GM12878 (cell line): ENCODE data around the gene ART1. TPM values are rescaled to one million over a fixed set of nuclear protein-coding genes. Genes with fewer than 3 reads are reported as not detected.

Experiments used
- ATAC-seq: fragments of 200-7000 bp; cut with Tn5 transposase; 3 replicates; pipeline ENCODE4 v1.9.1; 2020; ENCODE audit warnings: mild to moderate bottlenecking, moderate library complexity
- BruUV-seq: library from RNA; stranded (reverse); fragments of 400-500 nt; replicated peaks from 2 replicates; lab custom pipeline; 2021; lab: Mats Ljungman, UMichigan
- CTCF ChIA-PET: fragments of 300-600 bp; sonication (Branson Sonifier 250); formaldehyde crosslinking; extraction: SDS; loops from one replicate; lab custom pipeline; 2021; ENCODE audit warnings: inconsistent platforms; lab: Yijun Ruan, JAX
- POLR2A ChIA-PET: fragments of 350-600 bp; formaldehyde crosslinking; extraction: SDS; loops from one replicate; lab custom pipeline; 2021; ENCODE audit warnings: inconsistent platforms; lab: Charles Lee
- RAD21 ChIA-PET: fragments of 300-600 bp; sonication (Branson Sonifier 250); formaldehyde crosslinking; loops from one replicate; lab custom pipeline; 2023; ENCODE audit warnings: antibody characterized with exemption; ENCODE audit not compliant: unreplicated experiment; lab: Charles Lee
- SMC1A ChIA-PET: fragments of 300-600 bp; sonication (Branson Sonifier 250); formaldehyde crosslinking; loops from one replicate; lab custom pipeline; 2023; ENCODE audit not compliant: unreplicated experiment, uncharacterized antibody; lab: Charles Lee
- DNase-seq: peaks from one replicate; pipeline ENCODE4 v3.0.0-alpha.2; 2011; ENCODE audit warnings: low read depth, low spot score
- FAIRE-seq: peaks from 3 replicates; lab custom pipeline; 2011; peaks lifted over from hg19 to GRCh38; lab: Jason Lieb, UNC
- H2AFZ ChIP-seq: 2 replicates; pipeline ENCODE4 v1.6.0; 2011; ENCODE audit warnings: low read depth, low read length, control low read depth; ENCODE audit not compliant: control insufficient read depth
- H3K27ac ChIP-seq: 2 replicates; pipeline ENCODE4 v1.5.1; 2011; ENCODE audit warnings: control low read depth; ENCODE audit not compliant: control insufficient read depth, insufficient read depth
- H3K27me3 ChIP-seq, 2 experiments: replicated peaks in 1 of 2; 2 replicates each; pipeline versions ENCODE4 v1.6.0 to v1.6.1; 2011; ENCODE audit warnings: low read length in 1 of 2; ENCODE audit not compliant: control insufficient read depth in 2 of 2, insufficient read depth in 2 of 2
- H3K36me3 ChIP-seq, 2 experiments: 2 replicates each; pipeline ENCODE4 v1.5.1; 2011; ENCODE audit warnings: low read length in 1 of 2; ENCODE audit not compliant: control insufficient read depth in 2 of 2, insufficient read depth in 2 of 2
- H3K4me1 ChIP-seq: 2 replicates; pipeline ENCODE4 v1.6.1; 2011; ENCODE audit warnings: mild to moderate bottlenecking, low read length, moderate library complexity, mixed read lengths; ENCODE audit not compliant: control insufficient read depth, insufficient read depth
- H3K4me2 ChIP-seq: 2 replicates; pipeline ENCODE4 v1.6.0; 2011; ENCODE audit warnings: control low read depth; ENCODE audit not compliant: control insufficient read depth, insufficient read depth
- H3K4me3 ChIP-seq: fragments of 200-600 bp; sonication (generic); 2 replicates; pipeline ENCODE4 v1.5.1; 2016
- H3K79me2 ChIP-seq: 2 replicates; pipeline ENCODE4 v1.6.0; 2011; ENCODE audit warnings: low read length; ENCODE audit not compliant: control insufficient read depth, insufficient read depth
- H3K9ac ChIP-seq: 2 replicates; pipeline ENCODE4 v1.8.0; 2011; ENCODE audit warnings: low read length, control low read depth, mixed read lengths; ENCODE audit not compliant: control insufficient read depth, insufficient read depth
- H3K9me3 ChIP-seq: replicated peaks from 3 replicates; pipeline ENCODE4 v1.5.1; 2011; ENCODE audit warnings: mild to moderate bottlenecking, low read length; ENCODE audit not compliant: control insufficient read depth, insufficient read depth
- H4K20me1 ChIP-seq: 2 replicates; pipeline ENCODE4 v1.6.0; 2011; ENCODE audit not compliant: control insufficient read depth, insufficient read depth
- ATF7 ChIP-seq: fragments of 450-650 bp; IDR thresholded peaks from 2 replicates; pipeline ENCODE4 v1.6.1; 2016; ENCODE audit warnings: low read depth, mild to moderate bottlenecking
- ESRRA ChIP-seq: IDR thresholded peaks from 2 replicates; pipeline ENCODE4 v1.6.1; 2012; ENCODE audit warnings: mild to moderate bottlenecking, low read length, improper control_type of control experiment
- FOS ChIP-seq: IDR thresholded peaks from 3 replicates; pipeline ENCODE4 v1.6.1; 2011; ENCODE audit warnings: borderline replicate concordance; ENCODE audit not compliant: insufficient read length; ENCODE audit errors: extremely low read depth
- MXI1 ChIP-seq: fragments of 150-350 bp; IDR thresholded peaks from 2 replicates; pipeline ENCODE4 v1.6.1; 2011; ENCODE audit warnings: low read depth, mild to moderate bottlenecking, inconsistent platforms, low read length, improper control_type of control experiment
- TCF7 ChIP-seq: IDR thresholded peaks from 2 replicates; pipeline ENCODE4 v1.6.1; 2014; ENCODE audit warnings: antibody characterized with exemption, borderline replicate concordance
- WGBS: methylation state at CpG from one replicate; pipeline ENCODE4 v1.1.6; 2016; ENCODE audit warnings: low lambda C conversion rate; ENCODE audit not compliant: insufficient replicate concordance, insufficient coverage; ENCODE audit errors: missing lambda C conversion rate; 5-methylcytosine and 5-hydroxymethylcytosine counted together
- in situ Hi-C: fragments of 300-500 bp; cut with MboI; formaldehyde crosslinking; loops from 9 replicates; pipeline ENCODE4 v1.14.3; 2018; ENCODE audit warnings: mixed read lengths
- intact Hi-C: fragments of 100-400 bp; cut with micrococcal nuclease; formaldehyde crosslinking; loops from one replicate; pipeline ENCODE4 v1.14.2; 2022; ENCODE audit not compliant: unreplicated experiment
- polyA plus RNA-seq, 11 experiments: library from polyadenylated mRNA; depleted of rRNA in 4 of 11; unstranded in 6 of 11; stranded (reverse) in 5 of 11; fragments of >200 nt; fragmentation: Nextera tagmentation in 4 of 11; fragmentation: Illumina TruSeq in 1 of 11; extraction: Ambion mirVana in 4 of 11; extraction: Trizol in 1 of 11; gene quantifications; 1 replicate in 1 of 11; 2 replicates in 10 of 11; pipeline versions ENCODE4 v1.2.1 to v1.2.3, GENCODE V29; 2011 to 2016; ENCODE audit warnings: inconsistent platforms in 2 of 11, missing spikeins in 2 of 11, low read depth in 1 of 11
- total RNA-seq, 4 experiments: library from RNA; depleted of rRNA in 3 of 4; stranded (reverse); fragments of >200 nt in 3 of 4; fragmentation: Illumina TruSeq in 1 of 4; extraction: Trizol in 1 of 4; gene quantifications; 2 replicates each; pipeline versions ENCODE4 v1.2.1 to v1.2.3, GENCODE V29; 2013 to 2021
- TF ChIP-seq, protein P1 (sequence below): fragments of 450-650 bp; IDR thresholded peaks from 2 replicates; pipeline ENCODE4 v1.6.1; 2017; ENCODE audit warnings: mild to moderate bottlenecking

ART1 gene
- total and polyA plus RNA-seq, 10 of the 15 experiments (the other 5 are each of a cell fraction or from before 2014, with no cell fraction given) = not detected

DNA sequence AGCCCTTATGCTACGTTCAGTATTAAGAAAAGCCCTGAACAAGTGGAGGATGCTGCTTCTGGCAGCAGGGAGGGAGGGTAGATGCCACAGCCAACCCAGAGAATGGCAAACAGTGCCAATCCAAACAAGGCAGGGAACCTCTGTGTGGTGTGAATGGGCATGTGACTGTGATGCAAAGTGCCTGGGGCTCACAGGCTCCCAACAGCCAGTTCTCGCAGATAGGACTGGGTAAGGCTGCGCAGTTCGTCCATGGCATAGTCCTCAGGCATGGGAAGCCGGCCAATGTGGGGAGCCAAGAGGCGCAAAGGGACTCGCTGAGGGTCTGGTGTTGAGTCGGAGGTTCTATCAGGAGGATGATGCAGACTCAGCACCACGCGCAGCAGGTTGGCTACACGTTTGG is 31.0 kb downstream of the ART1 start:
- SMC1A ChIA-PET = interaction anchor here (0.7 kb wide), 1 partner anchor 381 kb away, joined by 3 read pairs; no protein-coding TSS in a partner anchor
- intact Hi-C loops (no loop called here), in situ Hi-C loops (no loop called here)
- H3K4me3 ChIP-seq = no peak overlapping the region
- peaks cover 24 to 58% of the 10 kb centered on the region in 2 experiments for H3K36me3 ChIP-seq
- ATAC-seq (no peak), FAIRE-seq (no peak), DNase-seq (no peak)
- H3K9me3 ChIP-seq = no peaks in the 10 kb centered on the region
- 94% methylated on average over 11 of the region's 11 CpGs for WGBS
- POLR2A ChIA-PET = no interaction called here
- H3K27ac ChIP-seq = no peak overlapping the region
- H3K4me1 ChIP-seq = no peaks in the 10 kb centered on the region
- no peak overlapping the region for H2AFZ ChIP-seq
- RAD21 ChIA-PET = no interaction called here
- CTCF ChIA-PET = no interaction called here
- H4K20me1 ChIP-seq = no peaks in the 10 kb centered on the region
- TF ChIP-seq TCF7 (no peak), ESRRA (no peak), FOS (no peak), ATF7 (no peak)
- H3K27me3 ChIP-seq = no peaks in the 10 kb centered on the region
- H3K79me2 ChIP-seq = no peaks in the 10 kb centered on the region
- no peak overlapping the region for H3K9ac ChIP-seq
- no peak overlapping the region for H3K4me2 ChIP-seq
- BruUV-seq = no TSS peak

DNA sequence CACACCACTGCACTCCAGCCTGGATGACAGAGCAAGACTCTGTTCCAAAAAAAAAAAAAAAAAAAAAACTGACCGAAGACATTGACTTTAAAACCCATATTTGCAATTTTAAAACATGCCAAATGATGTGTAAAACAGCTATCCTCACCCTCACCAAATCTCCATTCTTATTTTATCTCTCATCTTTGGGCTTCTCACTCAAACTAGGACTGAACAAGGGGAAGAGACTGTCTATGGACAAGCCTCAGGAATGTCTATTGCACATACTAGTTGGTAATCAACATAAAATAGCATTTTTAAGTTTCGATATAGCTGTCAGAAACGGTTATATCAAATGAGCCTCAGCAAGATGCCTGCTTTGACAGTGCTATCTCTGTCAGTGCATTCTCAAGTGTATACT is 34.1 kb downstream of the ART1 start:
- no TSS peak for BruUV-seq
- H3K27ac ChIP-seq = no peak overlapping the region
- RAD21 ChIA-PET = no interaction called here
- DNase-seq = no peak
- H4K20me1 ChIP-seq = no peaks in the 10 kb centered on the region
- CTCF ChIA-PET = interaction anchor here (1.1 kb wide), 1 partner anchor 54 kb away, joined by 3 read pairs; no protein-coding TSS in a partner anchor
- no peak for ATAC-seq
- no peak overlapping the region for H2AFZ ChIP-seq
- 95% methylated on average over 3 of the region's 3 CpGs for WGBS
- H3K9me3 ChIP-seq = no peaks in the 10 kb centered on the region
- no peaks in the 10 kb centered on the region for H3K4me1 ChIP-seq
- H3K4me2 ChIP-seq = no peak overlapping the region
- POLR2A ChIA-PET = interaction anchor here (0.6 kb wide), 1 partner anchor 192 kb away, joined by 3 read pairs; no protein-coding TSS in a partner anchor
- no peak overlapping the region for H3K4me3 ChIP-seq
- no peak for FAIRE-seq
- SMC1A ChIA-PET = no interaction called here
- H3K36me3 ChIP-seq = peaks cover 23 to 61% of the 10 kb centered on the region in 2 experiments
- no peaks in the 10 kb centered on the region for H3K27me3 ChIP-seq
- TF ChIP-seq MXI1 = no peak
- TF ChIP-seq, protein P1, sequence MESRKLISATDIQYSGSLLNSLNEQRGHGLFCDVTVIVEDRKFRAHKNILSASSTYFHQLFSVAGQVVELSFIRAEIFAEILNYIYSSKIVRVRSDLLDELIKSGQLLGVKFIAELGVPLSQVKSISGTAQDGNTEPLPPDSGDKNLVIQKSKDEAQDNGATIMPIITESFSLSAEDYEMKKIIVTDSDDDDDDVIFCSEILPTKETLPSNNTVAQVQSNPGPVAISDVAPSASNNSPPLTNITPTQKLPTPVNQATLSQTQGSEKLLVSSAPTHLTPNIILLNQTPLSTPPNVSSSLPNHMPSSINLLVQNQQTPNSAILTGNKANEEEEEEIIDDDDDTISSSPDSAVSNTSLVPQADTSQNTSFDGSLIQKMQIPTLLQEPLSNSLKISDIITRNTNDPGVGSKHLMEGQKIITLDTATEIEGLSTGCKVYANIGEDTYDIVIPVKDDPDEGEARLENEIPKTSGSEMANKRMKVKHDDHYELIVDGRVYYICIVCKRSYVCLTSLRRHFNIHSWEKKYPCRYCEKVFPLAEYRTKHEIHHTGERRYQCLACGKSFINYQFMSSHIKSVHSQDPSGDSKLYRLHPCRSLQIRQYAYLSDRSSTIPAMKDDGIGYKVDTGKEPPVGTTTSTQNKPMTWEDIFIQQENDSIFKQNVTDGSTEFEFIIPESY = no peak
- in situ Hi-C loops = no loop called here
- intact Hi-C loops = no loop called here
- no peak overlapping the region for H3K9ac ChIP-seq
- H3K79me2 ChIP-seq = no peaks in the 10 kb centered on the region
